H7 (cell line): Measurements from ENCODE around the gene DPY19L1. TPM values are rescaled to one million over a fixed set of nuclear protein-coding genes. Genes with fewer than 3 reads are reported as not detected.
"Not testable (repeated sequence)": the region's sequence is repeated elsewhere in the genome, so short reads cannot be mapped to it uniquely, and the experiment has no call there.

Experiments
- DNase-seq: peaks from one replicate; pipeline ENCODE4 v3.0.0; 2012
- H3K27me3 ChIP-seq: 2 replicates; pipeline ENCODE4 v1.6.0; 2011; ENCODE audit warnings: mild to moderate bottlenecking, low read length; ENCODE audit not compliant: control insufficient read depth, insufficient read depth
- H3K36me3 ChIP-seq: replicated peaks from 2 replicates; pipeline ENCODE4 v1.5.1; 2011; ENCODE audit warnings: low read length; ENCODE audit not compliant: control insufficient read depth, insufficient read depth
- H3K4me3 ChIP-seq: 2 replicates; pipeline ENCODE4 v1.5.1; 2011; ENCODE audit warnings: low read depth, mild to moderate bottlenecking, control low read depth, low read length, moderate library complexity; ENCODE audit not compliant: insufficient read depth
- total RNA-seq: library from RNA; depleted of rRNA; stranded (reverse); fragments of >200 nt; shearing (Covaris generic); gene quantifications from 2 replicates; pipeline ENCODE4 v1.2.3, GENCODE V29; 2014; rRNA removed

The DPY19L1 gene
- total RNA-seq: 13.1 and 17.2 TPM in 2 replicates

- H3K27me3 ChIP-seq: no peaks in the 10 kb centered on the region
- no peak for DNase-seq
- no peaks in the 10 kb centered on the region for H3K36me3 ChIP-seq
- peak within 1 kb of the TSS; percentile 80 for H3K4me3 ChIP-seq
These were observed at the start of gene DPY19L1 for GRCh38 chr7:35037211-35037525. Gene DPY19L1, minus strand, starts transcription at chr7:35037485. Its CDS starts 91 bp downstream, at chr7:35037394.

- DNase-seq, H3K36me3 ChIP-seq, H3K27me3 ChIP-seq, H3K4me3 ChIP-seq: not testable (repeated sequence)
These were observed 42.2 kb upstream of the DPY19L1 start for GRCh38 chr7:35079517-35079916.

- DNase-seq: not testable (repeated sequence)
These were observed 36.7 kb upstream of the DPY19L1 start for GRCh38 chr7:35074008-35074407.

GRCh38 chr7:35072950-35073827, 35.9 kb upstream of the DPY19L1 start:
- H3K4me3 ChIP-seq, H3K27me3 ChIP-seq, DNase-seq, H3K36me3 ChIP-seq: not testable (repeated sequence)

More at GRCh38 chr7:35074008-35074407, 36.7 kb upstream of the DPY19L1 start:
- not testable (repeated sequence) for H3K4me3 ChIP-seq, H3K27me3 ChIP-seq, H3K36me3 ChIP-seq

- DNase-seq, H3K36me3 ChIP-seq, H3K27me3 ChIP-seq, H3K4me3 ChIP-seq: not testable (repeated sequence)
These were observed 31.8 kb upstream of the DPY19L1 start for GRCh38 chr7:35069084-35069483.

- H3K4me3 ChIP-seq, H3K36me3 ChIP-seq, H3K27me3 ChIP-seq, DNase-seq: not testable (repeated sequence)
These were observed 28.1 kb upstream of the DPY19L1 start for GRCh38 chr7:35065382-35065781.

- H3K36me3 ChIP-seq, H3K4me3 ChIP-seq, H3K27me3 ChIP-seq, DNase-seq: not testable (repeated sequence)
These were observed 21.3 kb upstream of the DPY19L1 start for GRCh38 chr7:35058571-35058970.

GRCh38 chr7:35057505-35058451, 20.5 kb upstream of the DPY19L1 start:
- not testable (repeated sequence) for DNase-seq, H3K36me3 ChIP-seq, H3K4me3 ChIP-seq, H3K27me3 ChIP-seq

- H3K4me3 ChIP-seq, H3K27me3 ChIP-seq, H3K36me3 ChIP-seq, DNase-seq: not testable (repeated sequence)
These were observed 18.4 kb upstream of the DPY19L1 start for GRCh38 chr7:35055733-35056132.

GRCh38 chr7:35053488-35054175, 16.3 kb upstream of the DPY19L1 start:
- not testable (repeated sequence) for H3K27me3 ChIP-seq, DNase-seq, H3K36me3 ChIP-seq, H3K4me3 ChIP-seq

GRCh38 chr7:35048390-35048789, 11.1 kb upstream of the DPY19L1 start:
- not testable (repeated sequence) for H3K4me3 ChIP-seq, DNase-seq, H3K27me3 ChIP-seq, H3K36me3 ChIP-seq

- H3K4me3 ChIP-seq, DNase-seq, H3K27me3 ChIP-seq, H3K36me3 ChIP-seq: not testable (repeated sequence)
These were observed 10.6 kb upstream of the DPY19L1 start for GRCh38 chr7:35047912-35048305.

GRCh38 chr7:35047263-35047911, 10.1 kb upstream of the DPY19L1 start:
- not testable (repeated sequence) for H3K27me3 ChIP-seq, DNase-seq, H3K36me3 ChIP-seq, H3K4me3 ChIP-seq

GRCh38 chr7:35043301-35043700, 6.0 kb upstream of the DPY19L1 start:
- DNase-seq, H3K36me3 ChIP-seq, H3K27me3 ChIP-seq: not testable (repeated sequence)

More at GRCh38 chr7:35043301-35043700, 6.0 kb upstream of the DPY19L1 start:
- H3K4me3 ChIP-seq: not testable (repeated sequence)
